GM12878 (cell line): ENCODE results near the gene KIF17. TPM values are rescaled to one million over a fixed set of nuclear protein-coding genes. Genes with fewer than 3 reads are reported as not detected.

Source experiments
- ATAC-seq: fragments of 200-7000 bp; cut with Tn5 transposase; 3 replicates; pipeline ENCODE4 v1.9.1; 2020; ENCODE audit warnings: mild to moderate bottlenecking, moderate library complexity
- BruUV-seq: library from RNA; stranded (reverse); fragments of 400-500 nt; replicated peaks from 2 replicates; lab custom pipeline; 2021; lab: Mats Ljungman, UMichigan
- CTCF ChIA-PET: fragments of 300-600 bp; sonication (Branson Sonifier 250); formaldehyde crosslinking; extraction: SDS; loops from one replicate; lab custom pipeline; 2021; ENCODE audit warnings: inconsistent platforms; lab: Yijun Ruan, JAX
- POLR2A ChIA-PET: fragments of 350-600 bp; formaldehyde crosslinking; extraction: SDS; loops from one replicate; lab custom pipeline; 2021; ENCODE audit warnings: inconsistent platforms; lab: Charles Lee
- RAD21 ChIA-PET: fragments of 300-600 bp; sonication (Branson Sonifier 250); formaldehyde crosslinking; loops from one replicate; lab custom pipeline; 2023; ENCODE audit warnings: antibody characterized with exemption; ENCODE audit not compliant: unreplicated experiment; lab: Charles Lee
- SMC1A ChIA-PET: fragments of 300-600 bp; sonication (Branson Sonifier 250); formaldehyde crosslinking; loops from one replicate; lab custom pipeline; 2023; ENCODE audit not compliant: unreplicated experiment, uncharacterized antibody; lab: Charles Lee
- DNase-seq: peaks from one replicate; pipeline ENCODE4 v3.0.0-alpha.2; 2011; ENCODE audit warnings: low read depth, low spot score
- FAIRE-seq: peaks from 3 replicates; lab custom pipeline; 2011; peaks lifted over from hg19 to GRCh38; lab: Jason Lieb, UNC
- H2AFZ ChIP-seq: 2 replicates; pipeline ENCODE4 v1.6.0; 2011; ENCODE audit warnings: low read depth, low read length, control low read depth; ENCODE audit not compliant: control insufficient read depth
- H3K27ac ChIP-seq: 2 replicates; pipeline ENCODE4 v1.5.1; 2011; ENCODE audit warnings: control low read depth; ENCODE audit not compliant: control insufficient read depth, insufficient read depth
- H3K27me3 ChIP-seq, 2 experiments: replicated peaks in 1 of 2; 2 replicates each; pipeline versions ENCODE4 v1.6.0 to v1.6.1; 2011; ENCODE audit warnings: low read length in 1 of 2; ENCODE audit not compliant: control insufficient read depth in 2 of 2, insufficient read depth in 2 of 2
- H3K36me3 ChIP-seq, 2 experiments: 2 replicates each; pipeline ENCODE4 v1.5.1; 2011; ENCODE audit warnings: low read length in 1 of 2; ENCODE audit not compliant: control insufficient read depth in 2 of 2, insufficient read depth in 2 of 2
- H3K4me1 ChIP-seq: 2 replicates; pipeline ENCODE4 v1.6.1; 2011; ENCODE audit warnings: mild to moderate bottlenecking, low read length, moderate library complexity, mixed read lengths; ENCODE audit not compliant: control insufficient read depth, insufficient read depth
- H3K4me2 ChIP-seq: 2 replicates; pipeline ENCODE4 v1.6.0; 2011; ENCODE audit warnings: control low read depth; ENCODE audit not compliant: control insufficient read depth, insufficient read depth
- H3K4me3 ChIP-seq: fragments of 200-600 bp; sonication (generic); 2 replicates; pipeline ENCODE4 v1.5.1; 2016
- H3K79me2 ChIP-seq: 2 replicates; pipeline ENCODE4 v1.6.0; 2011; ENCODE audit warnings: low read length; ENCODE audit not compliant: control insufficient read depth, insufficient read depth
- H3K9ac ChIP-seq: 2 replicates; pipeline ENCODE4 v1.8.0; 2011; ENCODE audit warnings: low read length, control low read depth, mixed read lengths; ENCODE audit not compliant: control insufficient read depth, insufficient read depth
- H3K9me3 ChIP-seq: replicated peaks from 3 replicates; pipeline ENCODE4 v1.5.1; 2011; ENCODE audit warnings: mild to moderate bottlenecking, low read length; ENCODE audit not compliant: control insufficient read depth, insufficient read depth
- H4K20me1 ChIP-seq: 2 replicates; pipeline ENCODE4 v1.6.0; 2011; ENCODE audit not compliant: control insufficient read depth, insufficient read depth
- ATF3 ChIP-seq: IDR thresholded peaks from 2 replicates; pipeline ENCODE4 v1.6.1; 2011; ENCODE audit warnings: low read depth, mild to moderate bottlenecking, low read length, moderate library complexity, borderline replicate concordance; ENCODE audit errors: extremely low read depth
- BCLAF1 ChIP-seq: fragments of 450-650 bp; IDR thresholded peaks from 2 replicates; pipeline ENCODE4 v1.6.1; 2017; ENCODE audit warnings: antibody characterized with exemption, mild to moderate bottlenecking, moderate library complexity
- CREM ChIP-seq: IDR thresholded peaks from 2 replicates; pipeline ENCODE4 v1.6.1; 2014; ENCODE audit warnings: antibody characterized with exemption, low read depth
- DPF2 ChIP-seq: fragments of 450-650 bp; IDR thresholded peaks from 2 replicates; pipeline ENCODE4 v1.6.1; 2017; ENCODE audit warnings: mild to moderate bottlenecking
- MTA3 ChIP-seq: IDR thresholded peaks from 2 replicates; pipeline ENCODE4 v1.6.1; 2012; ENCODE audit warnings: low read length, inconsistent platforms, borderline replicate concordance
- NFYB ChIP-seq: IDR thresholded peaks from 2 replicates; pipeline ENCODE4 v1.6.1; 2011; ENCODE audit warnings: low read depth, mild to moderate bottlenecking, low read length, improper control_type of control experiment, moderate library complexity; ENCODE audit not compliant: insufficient read depth
- NR2C1 ChIP-seq: fragments of 450-650 bp; IDR thresholded peaks from 2 replicates; pipeline ENCODE4 v1.6.1; 2017; ENCODE audit warnings: antibody characterized with exemption, mild to moderate bottlenecking, moderate library complexity
- RB1 ChIP-seq: fragments of 450-650 bp; formaldehyde crosslinking; IDR thresholded peaks from 2 replicates; pipeline ENCODE4 v1.6.1; 2017; ENCODE audit warnings: mild to moderate bottlenecking, borderline replicate concordance
- SPI1 ChIP-seq: IDR thresholded peaks from 2 replicates; pipeline ENCODE4 v1.6.1; 2011; ENCODE audit warnings: low read depth, mild to moderate bottlenecking, low read length, moderate library complexity, borderline replicate concordance; ENCODE audit not compliant: insufficient read depth
- SRF ChIP-seq, 2 experiments: IDR thresholded peaks; 2 replicates each; pipeline ENCODE4 v1.6.1; 2011; ENCODE audit warnings: low read depth in 2 of 2, low read length in 2 of 2, mild to moderate bottlenecking in 1 of 2, moderate library complexity in 1 of 2
- TARDBP ChIP-seq: IDR thresholded peaks from 2 replicates; pipeline ENCODE4 v1.6.1; 2016; ENCODE audit warnings: borderline replicate concordance
- TCF3 ChIP-seq: IDR thresholded peaks from 2 replicates; pipeline ENCODE4 v1.6.1; 2012; ENCODE audit warnings: low read depth, mild to moderate bottlenecking, low read length, borderline replicate concordance; ENCODE audit not compliant: insufficient read depth
- ZNF622 ChIP-seq: fragments of 450-650 bp; IDR thresholded peaks from 2 replicates; pipeline ENCODE4 v1.6.1; 2017; ENCODE audit warnings: mild to moderate bottlenecking, inconsistent platforms
- whole genome bisulfite sequencing: methylation state at CpG from one replicate; pipeline ENCODE4 v1.1.6; 2016; ENCODE audit warnings: low lambda C conversion rate; ENCODE audit not compliant: insufficient replicate concordance, insufficient coverage; ENCODE audit errors: missing lambda C conversion rate; 5-methylcytosine and 5-hydroxymethylcytosine counted together
- in situ Hi-C: fragments of 300-500 bp; cut with MboI; formaldehyde crosslinking; loops from 9 replicates; pipeline ENCODE4 v1.14.3; 2018; ENCODE audit warnings: mixed read lengths
- intact Hi-C: fragments of 100-400 bp; cut with micrococcal nuclease; formaldehyde crosslinking; loops from one replicate; pipeline ENCODE4 v1.14.2; 2022; ENCODE audit not compliant: unreplicated experiment
- polyA plus RNA-seq, 11 experiments: library from polyadenylated mRNA; depleted of rRNA in 4 of 11; unstranded in 6 of 11; stranded (reverse) in 5 of 11; fragments of >200 nt; fragmentation: Nextera tagmentation in 4 of 11; fragmentation: Illumina TruSeq in 1 of 11; extraction: Ambion mirVana in 4 of 11; extraction: Trizol in 1 of 11; gene quantifications; 1 replicate in 1 of 11; 2 replicates in 10 of 11; pipeline versions ENCODE4 v1.2.1 to v1.2.3, GENCODE V29; 2011 to 2016; ENCODE audit warnings: inconsistent platforms in 2 of 11, missing spikeins in 2 of 11, low read depth in 1 of 11
- total RNA-seq, 4 experiments: library from RNA; depleted of rRNA in 3 of 4; stranded (reverse); fragments of >200 nt in 3 of 4; fragmentation: Illumina TruSeq in 1 of 4; extraction: Trizol in 1 of 4; gene quantifications; 2 replicates each; pipeline versions ENCODE4 v1.2.1 to v1.2.3, GENCODE V29; 2013 to 2021

KIF17 gene
- total and polyA plus RNA-seq, 10 of the 15 experiments (the other 5 are each of a cell fraction or from before 2014, with no cell fraction given), result 0.01 to 0.10 (median 0.03) TPM; not detected in 7

- DNase-seq (no peak), FAIRE-seq (no peak), ATAC-seq (no peak)
- H3K9ac ChIP-seq, result no peak overlapping the region
- CTCF ChIA-PET, result interaction anchor here (4.6 kb wide), 1 partner anchor 496 kb away, joined by 120 read pairs; no protein-coding TSS in a partner anchor
- no peak overlapping the region for H3K4me3 ChIP-seq
- H3K9me3 ChIP-seq, result no peaks in the 10 kb centered on the region
- no peak overlapping the region for H3K4me2 ChIP-seq
- no peaks in the 10 kb centered on the region for H3K27me3 ChIP-seq
- 56% methylated on average over 10 of the region's 10 CpGs for WGBS
- H3K79me2 ChIP-seq, result no peaks in the 10 kb centered on the region
- BruUV-seq, result no TSS peak
- H4K20me1 ChIP-seq, result no peaks in the 10 kb centered on the region
- intact Hi-C loops, result loop anchor here (10.0 kb wide), 1 partner anchor 289 kb away; no protein-coding TSS in a partner anchor
- in situ Hi-C loops, result loop anchor here (5.0 kb wide), 1 partner anchor 497 kb away; no protein-coding TSS in a partner anchor
- H3K27ac ChIP-seq, result no peak overlapping the region
- POLR2A ChIA-PET, result no interaction called here
- peaks cover 6% of the 10 kb centered on the region for H3K4me1 ChIP-seq
- SMC1A ChIA-PET, result interaction anchor here (2.4 kb wide), 1 partner anchor 499 kb away, joined by 33 read pairs; no protein-coding TSS in a partner anchor
- H3K36me3 ChIP-seq, result no peaks in the 10 kb centered on the region
- TF ChIP-seq SRF (IDR thresholded peaks at IDR 0.05; ENCODE audit: low read depth in 2 of 2, low read length in 2 of 2) (no peak), TCF3 (no peak), SPI1 (no peak), CREM (no peak), BCLAF1 (no peak), RB1 (no peak), NR2C1 (no peak), TARDBP (no peak), ATF3 (no peak), ZNF622 (no peak), MTA3 (no peak), DPF2 (no peak), NFYB (no peak)
- RAD21 ChIA-PET, result interaction anchor here (2.5 kb wide), 1 partner anchor 500 kb away, joined by 43 read pairs; no protein-coding TSS in a partner anchor
- H2AFZ ChIP-seq, result no peak overlapping the region
Observed at GRCh38 chr1:20695515-20695914, 22.3 kb downstream of the KIF17 start.
